GM12801 (cell line): ENCODE results near the gene IL31RA.

ENCODE experiments used
- CTCF ChIP-seq: IDR thresholded peaks from one replicate; pipeline ENCODE4 v1.5.1; 2011; ENCODE audit warnings: control low read depth; ENCODE audit not compliant: insufficient read length; ENCODE audit errors: extremely low read depth

IL31RA gene

DNA sequence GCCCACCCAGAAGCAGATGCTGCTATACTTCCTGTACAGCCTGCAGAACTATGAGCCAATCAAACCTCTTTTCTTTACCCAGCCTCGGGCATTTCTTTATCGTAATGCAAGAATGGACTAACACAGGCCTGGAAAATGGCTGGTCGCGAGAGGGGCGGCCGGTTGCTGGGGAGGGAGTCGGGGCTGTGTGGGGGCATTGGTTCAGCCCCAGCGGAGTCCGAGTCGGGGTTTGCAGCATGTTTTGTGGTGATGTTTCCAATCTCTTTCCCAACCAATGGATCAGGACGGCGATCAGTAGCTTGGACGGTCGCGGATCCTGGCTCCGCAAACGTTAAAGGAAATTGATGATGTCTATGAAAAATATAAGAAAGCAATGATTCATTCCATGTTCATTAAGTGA is 18.7 kb upstream of the IL31RA start:
- TF ChIP-seq CTCF: no peak

- TF ChIP-seq CTCF: no peak
Observed at GRCh38 chr5:55836191-55836590, 15.0 kb upstream of the IL31RA start.

DNA sequence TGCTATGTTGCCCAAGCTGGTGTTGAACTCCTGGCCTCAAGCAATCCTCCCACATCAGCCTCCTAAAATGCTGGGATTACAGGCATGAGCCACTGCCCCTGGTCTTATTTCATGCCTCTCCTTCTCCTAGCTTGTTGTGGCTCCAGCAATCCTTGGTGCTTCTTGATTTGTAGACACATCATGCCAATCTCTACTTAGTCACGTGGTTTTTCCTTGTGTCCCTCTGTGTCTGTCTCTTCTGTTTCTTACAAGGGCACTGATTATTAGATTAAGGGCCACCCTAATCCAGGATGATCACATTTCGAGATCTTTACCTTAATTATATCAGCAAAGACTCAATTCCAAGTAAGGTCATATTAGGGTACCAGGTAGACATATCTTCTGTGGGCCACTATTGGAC is 9.2 kb upstream of the IL31RA start:
- no peak for TF ChIP-seq CTCF

- no peak for TF ChIP-seq CTCF
Observed at GRCh38 chr5:55847837-55848236, 3.3 kb upstream of the IL31RA start.

DNA sequence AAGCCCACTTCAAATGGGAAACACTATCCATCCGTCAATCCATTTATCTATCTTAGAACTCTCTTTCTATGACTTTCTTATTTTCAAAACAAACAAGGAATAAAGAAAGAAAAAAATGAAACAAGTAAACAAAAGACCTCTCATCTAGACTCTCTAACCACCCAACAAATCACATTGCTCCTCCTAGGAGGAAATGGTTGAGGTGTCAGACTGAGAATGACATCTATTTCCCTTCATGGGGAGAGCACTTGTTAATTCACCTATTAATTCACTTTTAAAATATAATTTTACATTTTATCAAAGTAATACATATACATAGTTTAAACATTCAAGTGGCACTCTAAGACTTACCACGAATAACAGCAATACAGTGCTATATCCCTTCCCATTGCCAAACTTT is 2.4 kb upstream of the IL31RA start:
- no peak for TF ChIP-seq CTCF

DNA sequence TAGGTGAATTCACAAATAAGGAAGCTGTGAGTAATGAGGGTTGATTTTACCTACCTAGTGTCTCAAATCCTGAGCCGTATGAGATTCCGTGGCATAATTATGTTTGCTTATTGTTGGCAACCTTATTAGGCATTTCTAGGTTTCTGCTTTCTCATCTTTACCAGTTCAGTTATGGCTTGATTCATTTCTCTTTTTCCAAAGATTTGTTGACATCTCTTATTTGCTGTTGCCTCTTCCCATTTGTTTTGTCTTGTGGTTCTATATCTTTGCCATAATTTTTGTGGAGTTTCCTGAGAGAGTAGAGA is 470 bp downstream of the IL31RA start:
- TF ChIP-seq CTCF: no peak

DNA sequence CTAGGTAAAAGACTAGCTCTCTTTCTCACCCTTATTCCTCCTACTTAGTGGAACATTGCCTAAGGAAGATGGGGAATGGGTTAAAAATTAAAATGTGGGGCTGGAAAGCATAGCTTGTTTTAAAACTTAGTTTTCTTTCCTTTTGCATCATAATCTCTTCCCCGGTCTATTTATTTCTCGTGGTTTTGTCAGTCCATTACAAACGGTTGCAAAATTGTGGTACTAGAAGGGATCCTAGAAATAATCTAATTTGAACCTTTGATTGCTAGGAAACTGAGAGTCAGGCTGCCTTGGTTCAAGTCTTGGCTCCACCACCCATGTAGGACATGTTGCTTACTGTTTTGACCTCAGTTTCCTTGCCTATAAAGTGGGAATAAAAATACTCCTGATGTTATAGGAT is 1.3 kb downstream of the IL31RA start:
- TF ChIP-seq CTCF: no peak

DNA sequence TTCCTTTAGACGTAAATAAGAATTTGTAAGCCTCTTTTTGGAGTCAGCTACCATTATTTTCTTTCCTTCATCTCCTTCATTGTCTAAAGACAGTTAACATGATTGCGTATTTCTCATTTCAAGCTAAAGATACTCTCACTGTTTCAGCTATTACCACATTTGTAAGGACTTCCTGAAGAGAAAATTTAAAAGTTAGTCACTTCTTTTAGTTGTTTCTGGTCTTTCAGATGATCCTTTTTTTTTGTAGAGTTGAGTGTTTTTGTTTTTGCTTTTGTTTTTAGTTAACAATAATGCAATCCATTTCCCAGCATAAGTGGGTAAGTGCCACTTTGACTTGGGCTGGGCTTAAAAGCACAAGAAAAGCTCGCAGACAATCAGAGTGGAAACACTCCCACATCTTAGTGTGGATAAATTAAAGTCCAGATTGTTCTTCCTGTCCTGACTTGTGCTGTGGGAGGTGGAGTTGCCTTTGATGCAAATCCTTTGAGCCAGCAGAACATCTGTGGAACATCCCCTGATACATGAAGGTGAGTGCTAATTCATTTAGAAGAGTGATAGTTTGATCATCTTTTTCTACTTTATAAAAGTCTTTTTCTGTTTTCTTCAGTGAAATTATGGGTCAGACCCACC is 2.0 kb downstream of the IL31RA start:
- TF ChIP-seq CTCF: no peak
